Fibroblast of lung (primary cell): ENCODE results near the gene ADH1A. TPM values are rescaled to one million over a fixed set of nuclear protein-coding genes. Genes with fewer than 3 reads are reported as not detected.

Experiments used
- DNase-seq, 2 donors: peaks; one replicate each; pipeline versions ENCODE4 v3.0.0 to v3.0.0-alpha.2; 2010; ENCODE audit warnings: low read depth in 2 of 2
- H2AFZ ChIP-seq: 2 replicates; pipeline ENCODE4 v1.5.1; 2012; ENCODE audit warnings: low read length, control low read depth, inconsistent platforms
- H3K27ac ChIP-seq: 2 replicates; pipeline ENCODE4 v1.5.1; 2011; ENCODE audit warnings: low read length, control low read depth; ENCODE audit not compliant: insufficient read depth
- H3K27me3 ChIP-seq: 2 replicates; pipeline ENCODE4 v1.5.1; 2011; ENCODE audit warnings: mild to moderate bottlenecking, low read length; ENCODE audit not compliant: control insufficient read depth, insufficient read depth
- H3K36me3 ChIP-seq: 2 replicates; pipeline ENCODE4 v1.5.1; 2011; ENCODE audit warnings: low read length; ENCODE audit not compliant: control insufficient read depth, insufficient read depth
- H3K4me1 ChIP-seq: 2 replicates; pipeline ENCODE4 v1.5.1; 2011; ENCODE audit warnings: low read length; ENCODE audit not compliant: control insufficient read depth, insufficient read depth; ENCODE audit errors: extremely low read depth
- H3K4me2 ChIP-seq: 2 replicates; pipeline ENCODE4 v1.5.1; 2011; ENCODE audit warnings: low read length, control low read depth; ENCODE audit not compliant: insufficient read depth; ENCODE audit errors: extremely low read depth
- H3K4me3 ChIP-seq, 4 experiments: fragments of 200-600 bp in 1 of 4; sonication (generic) in 1 of 4; replicated peaks in 1 of 4; 2 replicates each; pipeline ENCODE4 v1.5.1; 2011 to 2016; ENCODE audit warnings: low read length in 4 of 4, low read depth in 3 of 4, mild to moderate bottlenecking in 3 of 4, control low read depth in 2 of 4, inconsistent platforms in 1 of 4, mixed read lengths in 1 of 4; ENCODE audit not compliant: insufficient read depth in 1 of 4; ENCODE audit errors: control extremely low read depth in 1 of 4
- H3K79me2 ChIP-seq: 2 replicates; pipeline ENCODE4 v1.5.1; 2012; ENCODE audit warnings: mild to moderate bottlenecking, low read length, inconsistent platforms; ENCODE audit not compliant: control insufficient read depth, insufficient read depth
- H3K9ac ChIP-seq: 2 replicates; pipeline ENCODE4 v1.5.1; 2011; ENCODE audit warnings: mild to moderate bottlenecking, low read length, control low read depth; ENCODE audit not compliant: insufficient read depth
- H3K9me3 ChIP-seq: 2 replicates; pipeline ENCODE4 v1.5.1; 2012; ENCODE audit warnings: low read depth, low read length; ENCODE audit not compliant: control insufficient read depth, insufficient read depth
- H4K20me1 ChIP-seq: 2 replicates; pipeline ENCODE4 v1.5.1; 2011; ENCODE audit warnings: low read length; ENCODE audit not compliant: control insufficient read depth, insufficient read depth; ENCODE audit errors: extremely low read depth
- EZH2 ChIP-seq: IDR thresholded peaks from 2 replicates; pipeline ENCODE4 v1.5.1; 2012; ENCODE audit warnings: low read length, control low read depth, mild to moderate bottlenecking; ENCODE audit errors: missing control alignments
- polyA plus RNA-seq, 2 donors: library from polyadenylated mRNA; depleted of rRNA in 1 of 2; stranded (reverse) in 1 of 2; unstranded in 1 of 2; fragments of >200 nt; gene quantifications; 2 replicates each; pipeline ENCODE4 v1.2.1, GENCODE V29; 2011 to 2012; ENCODE audit warnings: missing spikeins in 1 of 2
- total RNA-seq: library from RNA; depleted of rRNA; stranded (reverse); fragments of >200 nt; gene quantifications from 2 replicates; pipeline ENCODE4 v1.2.1, GENCODE V29; 2014
- TF ChIP-seq, protein P1 (sequence below), 2 donors: IDR thresholded peaks in 1 of 2; conservative IDR thresholded peaks in 1 of 2; 1 replicate in 1 of 2; 2 replicates in 1 of 2; pipeline ENCODE4 v1.5.1; 2011 to 2012; ENCODE audit warnings: low read length in 2 of 2, control low read depth in 1 of 2, inconsistent platforms in 1 of 2, low read depth in 1 of 2, mild to moderate bottlenecking in 1 of 2

Gene ADH1A
- total and polyA plus RNA-seq, 2 donors (not counting 1 experiment from before 2014, with no cell fraction given), result 0.06 to 0.17 TPM

GRCh38 chr4:99324979-99325378 is 34.2 kb upstream of the ADH1A start:
- Histone ChIP-seq H3K36me3 (no peaks in the 10 kb centered on the region), H3K4me1 (peaks cover 4% of the 10 kb centered on the region), H3K9ac (no peak overlapping the region), H4K20me1 (no peaks in the 10 kb centered on the region), H3K27me3 (no peaks in the 10 kb centered on the region), H3K4me3 (no peak overlapping the region), H3K79me2 (no peaks in the 10 kb centered on the region), H3K4me2 (no peak overlapping the region), H3K27ac (no peak overlapping the region), H2AFZ (no peak overlapping the region), H3K9me3 (no peaks in the 10 kb centered on the region)
- peak; percentile 17 to 98 for DNase-seq
- TF ChIP-seq, protein P1, sequence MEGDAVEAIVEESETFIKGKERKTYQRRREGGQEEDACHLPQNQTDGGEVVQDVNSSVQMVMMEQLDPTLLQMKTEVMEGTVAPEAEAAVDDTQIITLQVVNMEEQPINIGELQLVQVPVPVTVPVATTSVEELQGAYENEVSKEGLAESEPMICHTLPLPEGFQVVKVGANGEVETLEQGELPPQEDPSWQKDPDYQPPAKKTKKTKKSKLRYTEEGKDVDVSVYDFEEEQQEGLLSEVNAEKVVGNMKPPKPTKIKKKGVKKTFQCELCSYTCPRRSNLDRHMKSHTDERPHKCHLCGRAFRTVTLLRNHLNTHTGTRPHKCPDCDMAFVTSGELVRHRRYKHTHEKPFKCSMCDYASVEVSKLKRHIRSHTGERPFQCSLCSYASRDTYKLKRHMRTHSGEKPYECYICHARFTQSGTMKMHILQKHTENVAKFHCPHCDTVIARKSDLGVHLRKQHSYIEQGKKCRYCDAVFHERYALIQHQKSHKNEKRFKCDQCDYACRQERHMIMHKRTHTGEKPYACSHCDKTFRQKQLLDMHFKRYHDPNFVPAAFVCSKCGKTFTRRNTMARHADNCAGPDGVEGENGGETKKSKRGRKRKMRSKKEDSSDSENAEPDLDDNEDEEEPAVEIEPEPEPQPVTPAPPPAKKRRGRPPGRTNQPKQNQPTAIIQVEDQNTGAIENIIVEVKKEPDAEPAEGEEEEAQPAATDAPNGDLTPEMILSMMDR (conservative IDR thresholded peaks at IDR 0.05 in 1 of 2, IDR thresholded peaks at IDR 0.05 in 1 of 2; ENCODE audit: low read depth in 1 of 2, low read length in 2 of 2), result no peak
- TF ChIP-seq EZH2, result no peak

DNA sequence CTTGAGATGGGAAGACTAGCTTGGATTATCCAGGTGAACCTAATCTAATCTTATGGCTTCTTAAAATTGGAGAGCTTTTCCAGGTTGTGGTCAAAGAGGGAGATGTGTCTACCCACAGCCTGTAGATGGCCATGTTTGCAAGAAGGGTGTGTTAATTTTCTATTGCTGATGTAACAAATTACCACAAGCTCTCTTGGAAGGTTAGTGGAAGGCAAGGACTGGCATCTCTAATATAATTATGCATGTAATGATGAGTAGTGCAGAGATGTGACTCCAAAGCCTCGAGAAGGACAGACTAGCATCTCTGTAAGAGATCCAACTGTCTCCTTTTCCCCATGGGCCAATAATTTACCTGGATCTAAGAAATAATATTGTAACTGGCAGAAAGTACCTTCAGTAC is 33.6 kb upstream of the ADH1A start:
- Histone ChIP-seq H2AFZ (no peak overlapping the region), H3K9ac (no peak overlapping the region), H3K4me1 (peaks cover 4% of the 10 kb centered on the region), H3K9me3 (no peaks in the 10 kb centered on the region), H3K27me3 (no peaks in the 10 kb centered on the region), H3K4me2 (no peak overlapping the region), H3K4me3 (no peak overlapping the region), H3K79me2 (no peaks in the 10 kb centered on the region), H3K36me3 (no peaks in the 10 kb centered on the region), H3K27ac (no peak overlapping the region), H4K20me1 (no peaks in the 10 kb centered on the region)
- TF ChIP-seq, protein P1 (conservative IDR thresholded peaks at IDR 0.05 in 1 of 2, IDR thresholded peaks at IDR 0.05 in 1 of 2; ENCODE audit: low read depth in 1 of 2, low read length in 2 of 2), result no peak
- TF ChIP-seq EZH2, result no peak
- DNase-seq, result no peak

DNA sequence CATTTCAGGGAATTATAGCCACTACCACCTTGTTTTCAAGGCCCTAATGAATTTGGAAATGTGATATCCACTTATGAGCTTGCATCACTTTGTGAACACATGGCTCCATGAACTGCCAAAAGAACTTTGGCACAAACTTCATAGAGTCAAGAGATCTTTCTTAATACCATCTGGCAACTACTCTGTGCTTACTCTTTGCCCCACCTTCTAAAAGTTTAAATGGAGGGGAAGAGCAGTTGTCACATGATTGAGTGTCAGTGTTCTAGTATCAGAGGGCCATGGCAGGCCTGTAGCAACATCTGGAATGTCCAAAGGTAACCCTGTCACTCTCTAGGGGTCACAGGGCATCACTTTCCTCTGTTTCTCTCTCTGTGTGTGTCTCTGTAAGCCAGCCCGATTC is 33.0 kb upstream of the ADH1A start:
- Histone ChIP-seq H3K4me2 (no peak overlapping the region), H3K9me3 (no peaks in the 10 kb centered on the region), H3K27me3 (no peaks in the 10 kb centered on the region), H3K9ac (no peak overlapping the region), H3K4me1 (peaks cover 4% of the 10 kb centered on the region), H3K36me3 (no peaks in the 10 kb centered on the region), H2AFZ (no peak overlapping the region), H3K79me2 (no peaks in the 10 kb centered on the region), H4K20me1 (no peaks in the 10 kb centered on the region), H3K27ac (no peak overlapping the region), H3K4me3 (no peak overlapping the region)
- peak in 1 of 2 donors; percentile 98 for DNase-seq
- TF ChIP-seq, protein P1 (conservative IDR thresholded peaks at IDR 0.05 in 1 of 2, IDR thresholded peaks at IDR 0.05 in 1 of 2; ENCODE audit: low read depth in 1 of 2, low read length in 2 of 2), result no peak
- TF ChIP-seq EZH2, result no peak
